IMR-90 (cell line): ENCODE measurements around the gene PDHB.

Experiments
- CHD1 ChIP-seq: IDR thresholded peaks from 2 replicates; pipeline ENCODE4 v1.6.1; 2012; ENCODE audit warnings: low read depth, low read length, improper control_type of control experiment
- CTCF ChIP-seq: conservative IDR thresholded peaks from 2 replicates; pipeline ENCODE4 v1.5.1; 2012; ENCODE audit warnings: mild to moderate bottlenecking, low read depth, low read length, improper control_type of control experiment
- POLR2A ChIP-seq: IDR thresholded peaks from 2 replicates; pipeline ENCODE4 v1.6.1; 2012; ENCODE audit warnings: mild to moderate bottlenecking, low read depth, low read length

GRCh38 chr3:58414538-58415197 lies 19.0 kb downstream of the PDHB start:
- peak; percentile 84 for TF ChIP-seq CTCF
- TF ChIP-seq POLR2A = no peak
- TF ChIP-seq CHD1 = no peak
